ENCODE measurements around the gene TECR.
"Not testable (repeated sequence)": the region's sequence is repeated elsewhere in the genome, so short reads cannot be mapped to it uniquely, and the experiment has no call there.

TECR gene

DNA sequence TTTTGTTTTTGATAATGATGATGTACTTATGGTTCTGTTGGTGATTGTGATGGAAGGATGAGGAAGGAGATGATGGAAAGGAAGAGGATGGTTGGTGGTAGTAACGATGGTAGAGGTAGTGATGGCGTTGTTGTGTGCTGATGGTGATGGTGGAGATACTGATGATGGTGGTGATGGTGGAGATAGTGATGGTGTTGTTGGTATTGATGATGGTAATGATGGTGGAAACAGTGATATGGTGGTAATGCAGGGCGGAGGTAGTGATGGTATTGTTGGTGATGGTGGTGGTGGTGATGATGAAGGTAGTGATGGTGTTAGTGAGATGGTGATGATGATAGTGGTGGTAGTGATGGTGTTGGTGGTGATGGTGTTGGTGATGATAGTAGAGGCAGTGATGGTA, 66.2 kb downstream of the TECR start:
- Histone ChIP-seq H3K9ac (no peak overlapping the region), H3K36me3 (peaks cover 0 to 47% (median 0%) of the 10 kb centered on the region in 11 experiments; a peak in 9 of 22 replicates), H3K9me3 (replicated peaks in 1 of 11) (peaks cover 6 to 37% (median 13%) of the 10 kb centered on the region in 11 experiments; a peak in 19 of 22 replicates), H3K4me3 (no peak overlapping the region), H4K20me1 (no peaks in the 10 kb centered on the region), H3K4me2 (no peak overlapping the region), H3K4me1 (peaks cover 0 to 8% (median 0%) of the 10 kb centered on the region in 10 experiments; a peak in 2 of 20 replicates), H3K27me3 (no peaks in the 10 kb centered on the region; a peak in 2 of 22 replicates), H3K27ac (no peak overlapping the region)
- TF ChIP-seq Cebpa-rat (IDR thresholded peaks at IDR 0.05): no peak

DNA sequence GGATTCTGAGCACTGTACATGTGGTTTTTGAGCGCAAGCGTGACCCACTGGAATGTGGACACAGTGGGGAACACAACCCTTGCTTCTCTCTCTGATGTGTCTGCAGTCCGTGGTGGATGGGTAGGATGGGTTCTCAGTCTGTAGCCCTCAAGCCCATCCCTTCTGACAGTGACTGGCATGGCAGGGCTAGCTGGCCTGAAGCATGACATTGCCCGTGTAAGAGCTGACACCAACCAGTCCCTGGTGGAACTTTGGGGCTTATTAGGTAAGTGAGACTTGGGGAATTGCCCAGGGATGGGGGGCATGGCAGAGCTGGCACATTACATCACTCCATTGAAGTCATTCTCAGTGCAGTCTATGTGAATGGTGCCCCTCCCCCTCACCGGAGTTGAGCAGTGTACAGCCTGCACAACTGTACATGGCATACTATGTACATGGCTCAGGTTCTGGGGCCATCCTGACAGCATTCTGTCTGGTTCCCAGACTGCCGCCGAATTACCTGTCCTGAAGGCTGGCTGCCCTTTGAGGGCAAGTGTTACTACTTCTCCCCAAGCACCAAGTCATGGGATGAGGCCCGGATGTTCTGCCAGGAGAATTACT, 70.3 kb downstream of the TECR start:
- Histone ChIP-seq H3K36me3 (peaks cover 0 to 58% (median 0%) of the 10 kb centered on the region in 11 experiments; a peak in 9 of 22 replicates), H3K27ac (no peak overlapping the region), H3K4me3 (no peak overlapping the region), H3K4me1 (peaks cover 11 to 16% (median 14%) of the 10 kb centered on the region in 10 experiments), H3K9ac (no peak overlapping the region), H3K4me2 (no peak overlapping the region), H4K20me1 (no peaks in the 10 kb centered on the region), H3K27me3 (peaks cover 0 to under 1% (median 0%) of the 10 kb centered on the region in 11 experiments; a peak in 5 of 22 replicates), H3K9me3 (replicated peaks in 1 of 11) (peaks cover 25 to 58% (median 30%) of the 10 kb centered on the region in 11 experiments)
- no peak for TF ChIP-seq Cebpa-rat (IDR thresholded peaks at IDR 0.05)

DNA sequence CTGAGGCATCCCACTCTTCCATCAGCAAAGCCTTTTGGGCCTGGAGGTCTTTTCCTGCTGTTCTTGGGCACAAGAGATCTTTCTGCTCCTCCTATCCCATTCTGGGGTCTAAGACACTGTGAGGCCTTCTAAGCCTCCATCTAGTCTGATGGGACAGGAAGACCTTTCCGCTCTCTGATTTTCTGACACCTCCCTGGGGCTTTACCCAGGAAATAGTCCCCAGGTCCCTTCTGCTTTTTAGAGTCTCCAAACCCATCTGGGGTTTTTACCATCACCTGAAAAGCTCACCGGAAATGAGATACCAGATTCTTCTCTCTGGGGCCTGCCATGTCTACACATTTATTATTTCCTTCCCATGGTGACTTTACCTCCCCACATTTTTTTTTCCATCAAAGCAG, 74.6 kb downstream of the TECR start:
- Histone ChIP-seq H3K27ac (peak overlapping the region in 4 of 11 experiments; percentile 23 to 48 (median 30); a peak in 4 of 22 replicates), H3K9me3 (replicated peaks in 1 of 11) (peaks cover 14 to 27% (median 19%) of the 10 kb centered on the region in 11 experiments), H3K4me2 (peak overlapping the region; percentile 37 to 86 (median 67)), H3K27me3 (peaks cover 5 to 21% (median 16%) of the 10 kb centered on the region in 11 experiments; a peak in 15 of 22 replicates), H3K36me3 (peaks cover 0 to 25% (median 0%) of the 10 kb centered on the region in 11 experiments; a peak in 6 of 22 replicates), H3K4me1 (peaks cover 21 to 56% (median 33%) of the 10 kb centered on the region in 10 experiments), H4K20me1 (no peaks in the 10 kb centered on the region), H3K9ac (peak overlapping the region in 1 of 11 experiments; percentile 15; a peak in 1 of 22 replicates), H3K4me3 (no peak overlapping the region)
- TF ChIP-seq Cebpa-rat (IDR thresholded peaks at IDR 0.05): no peak

DNA sequence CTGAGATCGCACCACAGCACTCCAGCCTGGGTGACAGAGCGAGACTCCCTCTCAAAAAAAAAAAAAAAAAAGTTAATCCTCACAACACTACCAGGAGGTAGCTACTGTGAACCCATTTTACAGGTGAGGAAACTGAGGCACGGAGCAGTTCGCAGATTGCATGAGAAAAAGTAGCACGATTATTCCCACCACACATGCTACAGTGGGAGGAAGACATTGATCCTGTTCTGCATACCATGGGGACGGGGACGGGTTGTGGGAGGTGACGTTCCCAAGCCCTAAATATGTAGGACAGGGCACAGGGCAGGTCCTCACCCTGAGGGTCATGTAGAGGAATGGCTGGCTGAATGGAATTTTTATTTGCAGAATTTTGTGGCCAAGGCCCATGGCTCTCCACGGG, 77.2 kb downstream of the TECR start:
- peaks cover 5 to 21% (median 16%) of the 10 kb centered on the region in 11 experiments; a peak in 15 of 22 replicates for H3K27me3 ChIP-seq
- H3K4me1 ChIP-seq: peaks cover 40 to 82% (median 54%) of the 10 kb centered on the region in 10 experiments
- no peak for TF ChIP-seq Cebpa-rat (IDR thresholded peaks at IDR 0.05)
- no peak overlapping the region for H3K27ac ChIP-seq
- H3K4me2 ChIP-seq: peak overlapping the region in 4 of 11 experiments; percentile 19 to 77 (median 60); a peak in 7 of 22 replicates
- no peak overlapping the region for H3K4me3 ChIP-seq
- H4K20me1 ChIP-seq: no peaks in the 10 kb centered on the region
- no peak overlapping the region for H3K9ac ChIP-seq
- peaks cover 14 to 19% (median 17%) of the 10 kb centered on the region in 11 experiments for H3K9me3 ChIP-seq (replicated peaks in 1 of 11)
- peaks cover 0 to 12% (median 0%) of the 10 kb centered on the region in 11 experiments; a peak in 6 of 22 replicates for H3K36me3 ChIP-seq

DNA sequence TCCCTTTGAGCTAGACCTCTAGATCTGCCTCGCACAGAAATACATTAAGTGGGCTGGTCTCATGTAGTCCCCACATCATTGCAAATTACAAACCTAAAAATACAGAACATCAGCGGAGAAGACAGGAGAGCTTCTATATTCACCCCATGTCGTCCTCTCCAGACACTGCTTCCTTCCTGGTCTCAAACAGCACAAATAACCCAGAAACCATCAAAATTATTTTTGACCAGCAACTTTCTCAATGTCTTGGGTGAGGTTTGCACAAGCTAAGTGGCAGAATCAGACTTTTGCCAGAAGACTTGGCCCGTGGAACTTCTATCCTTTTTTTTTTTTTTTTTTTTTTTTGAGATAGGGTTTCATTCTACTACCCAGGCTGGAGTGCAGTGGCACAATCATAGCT, 81.7 kb downstream of the TECR start:
- Histone ChIP-seq H3K4me1 (peaks cover 40 to 97% (median 71%) of the 10 kb centered on the region in 10 experiments), H3K4me2 (peak overlapping the region; percentile 43 to 85 (median 80)), H3K9ac (peak overlapping the region in 9 of 11 experiments; percentile 8 to 76 (median 51); a peak in 15 of 22 replicates), H3K9me3 (replicated peaks in 1 of 11) (peaks cover 0 to 1% (median 0%) of the 10 kb centered on the region in 11 experiments; a peak in 1 of 22 replicates), H3K36me3 (no peaks in the 10 kb centered on the region; a peak in 1 of 22 replicates), H3K27ac (peak overlapping the region in 10 of 11 experiments; percentile 29 to 93 (median 87); a peak in 19 of 22 replicates), H3K4me3 (peak overlapping the region in 2 of 10 experiments; percentile 0 to 43; a peak in 2 of 20 replicates), H3K27me3 (peaks cover 0 to 8% (median 3%) of the 10 kb centered on the region in 11 experiments; a peak in 10 of 22 replicates), H4K20me1 (no peaks in the 10 kb centered on the region)
- 0 out of 22 replicates have a peak, but pooled peaks of 1 of the 11 experiments have one; percentile 18 for TF ChIP-seq Cebpa-rat (IDR thresholded peaks at IDR 0.05)

DNA sequence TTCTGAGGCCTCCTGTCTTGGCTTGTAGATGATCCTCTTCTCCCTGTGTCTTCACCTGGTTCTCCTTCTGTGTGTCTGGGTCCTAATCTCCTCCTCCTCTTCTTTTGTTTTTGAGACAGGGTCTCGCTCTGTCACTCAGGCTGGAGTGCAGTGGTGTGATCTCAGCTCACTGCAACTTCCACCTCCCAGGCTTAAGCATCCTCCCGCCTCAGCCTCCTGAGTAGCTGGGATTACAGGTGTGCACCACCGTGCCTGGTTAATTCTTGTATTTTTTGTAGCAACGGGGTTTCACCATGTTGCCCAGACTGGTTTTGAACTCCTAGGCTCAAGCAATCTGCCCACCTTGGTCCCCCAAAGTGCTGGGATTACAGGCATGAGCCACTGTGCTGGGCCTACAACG, 82.8 kb downstream of the TECR start:
- H3K9ac ChIP-seq: peak overlapping the region in 3 of 11 experiments; percentile 69 to 76 (median 73); a peak in 8 of 22 replicates
- H4K20me1 ChIP-seq, H3K36me3 ChIP-seq, H3K27me3 ChIP-seq, H3K4me3 ChIP-seq: not testable (repeated sequence)
- peaks cover 40 to 96% (median 77%) of the 10 kb centered on the region in 10 experiments for H3K4me1 ChIP-seq
- H3K9me3 ChIP-seq (replicated peaks in 1 of 11): peaks cover 0 to 11% (median 0%) of the 10 kb centered on the region in 11 experiments; a peak in 5 of 22 replicates
- H3K4me2 ChIP-seq: peak overlapping the region in 10 of 11 experiments; percentile 66 to 85 (median 81); a peak in 20 of 22 replicates
- H3K27ac ChIP-seq: peak overlapping the region in 9 of 11 experiments; percentile 83 to 93 (median 87); a peak in 18 of 22 replicates

DNA sequence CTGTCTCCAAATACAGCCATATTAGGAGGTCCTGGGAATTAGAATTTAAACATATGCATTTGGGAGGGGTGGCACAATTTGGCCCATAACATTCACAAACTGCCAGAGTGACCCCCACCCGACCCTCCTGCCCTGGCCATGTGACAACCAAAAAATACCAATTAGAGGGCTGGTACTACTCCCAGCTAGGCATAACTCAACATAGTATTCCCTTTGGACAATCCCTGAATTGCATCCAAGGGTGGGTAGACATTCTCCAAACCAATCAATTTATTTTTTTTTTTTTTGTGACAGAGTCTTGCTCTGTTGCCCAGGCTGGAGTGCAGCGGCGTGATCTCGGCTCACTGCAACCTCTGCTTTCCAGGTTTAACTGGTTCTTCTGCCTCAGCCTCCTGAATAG, 83.3 kb downstream of the TECR start:
- TF ChIP-seq Cebpa-rat (IDR thresholded peaks at IDR 0.05): no peak
- Histone ChIP-seq H3K27me3 (no peaks in the 10 kb centered on the region; a peak in 1 of 22 replicates), H3K36me3 (no peaks in the 10 kb centered on the region; a peak in 1 of 22 replicates)

DNA sequence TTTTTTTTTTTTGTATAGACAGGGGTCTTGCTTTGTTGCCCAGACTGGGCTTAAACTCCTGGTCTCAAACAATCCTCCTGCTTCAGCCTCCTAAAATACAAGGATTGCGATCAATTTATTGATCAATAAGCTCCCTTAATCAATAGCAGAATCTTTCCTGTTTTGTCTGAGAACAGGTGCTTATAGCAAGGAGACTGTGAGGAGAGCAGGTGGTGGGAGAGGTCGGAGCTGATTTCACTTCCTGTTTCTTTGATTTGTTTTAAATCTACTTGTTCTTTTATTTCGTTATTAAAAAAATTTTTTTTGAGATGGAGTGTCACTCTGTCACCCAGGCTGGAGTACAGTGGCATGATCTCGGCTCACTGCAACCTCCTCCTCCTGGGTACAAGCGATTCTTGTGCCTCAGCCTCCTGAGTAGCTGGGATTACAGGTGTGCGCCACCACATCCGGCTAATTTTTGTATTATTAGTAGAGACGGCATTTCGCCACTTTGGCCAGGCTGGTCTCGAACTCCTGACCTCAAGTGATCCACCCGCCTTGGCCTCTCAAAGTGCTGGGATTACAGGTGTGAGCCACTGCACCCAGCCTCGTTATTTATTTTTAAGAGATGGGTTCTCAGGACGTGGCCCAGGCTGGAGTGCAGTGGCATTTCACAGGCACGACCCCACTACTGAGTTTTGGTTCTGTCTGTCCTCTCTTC, 84.2 kb downstream of the TECR start:
- not testable (repeated sequence) for H3K4me3 ChIP-seq, H4K20me1 ChIP-seq, H3K36me3 ChIP-seq, H3K27me3 ChIP-seq
- H3K4me1 ChIP-seq: peaks cover 40 to 89% (median 77%) of the 10 kb centered on the region in 10 experiments
- H3K4me2 ChIP-seq: peak overlapping the region; percentile 65 to 85 (median 80)
- peaks cover under 1 to 17% (median 5%) of the 10 kb centered on the region in 11 experiments; a peak in 20 of 22 replicates for H3K9me3 ChIP-seq (replicated peaks in 1 of 11)
- H3K27ac ChIP-seq: peak overlapping the region in 10 of 11 experiments; percentile 67 to 93 (median 87); a peak in 21 of 22 replicates
- peak overlapping the region in 10 of 11 experiments; percentile 54 to 78 (median 72); a peak in 20 of 22 replicates for H3K9ac ChIP-seq

More for the DNA sequence above, 83.3 kb downstream of the TECR start:
- Histone ChIP-seq H3K9me3 (replicated peaks in 1 of 11) (peaks cover 0 to 11% (median 0%) of the 10 kb centered on the region in 11 experiments; a peak in 5 of 22 replicates), H3K4me2 (peak overlapping the region; percentile 65 to 85 (median 80); a peak in 21 of 22 replicates), H3K27ac (peak overlapping the region in 9 of 11 experiments; percentile 83 to 93 (median 87); a peak in 18 of 22 replicates), H3K4me3 (no peak overlapping the region), H3K4me1 (peaks cover 40 to 98% (median 77%) of the 10 kb centered on the region in 10 experiments), H3K9ac (peak overlapping the region in 9 of 11 experiments; percentile 4 to 78 (median 72); a peak in 11 of 22 replicates), H4K20me1 (no peaks in the 10 kb centered on the region)
